Uterus (tissue), 4 donors: ENCODE results near the gene HIVEP3. TPM values are rescaled to one million over a fixed set of nuclear protein-coding genes. Genes with fewer than 3 reads are reported as not detected.

Source experiments
- DNase-seq, 2 donors: peaks; one replicate each; pipeline ENCODE4 v3.0.0-alpha.2; 2019 to 2020
- H3K27ac ChIP-seq, 2 donors: fragments of 200-600 bp; sonication (generic); 1 replicate in 1 of 2; 2 replicates in 1 of 2; pipeline ENCODE4 v1.5.1; 2016 to 2018
- H3K27me3 ChIP-seq, 2 donors: fragments of 200-600 bp; sonication (generic); one replicate each; pipeline ENCODE4 v1.5.1; 2018 to 2019; ENCODE audit warnings: control low read depth in 1 of 2
- H3K36me3 ChIP-seq, 2 donors: fragments of 200-600 bp; sonication (generic); one replicate each; pipeline ENCODE4 v1.5.1; 2019; ENCODE audit warnings: control low read depth in 1 of 2
- H3K4me1 ChIP-seq, 2 donors: fragments of 200-600 bp; sonication (generic); one replicate each; pipeline ENCODE4 v1.5.1; 2018 to 2019; ENCODE audit warnings: control low read depth in 1 of 2
- H3K4me3 ChIP-seq, 2 donors: fragments of 200-600 bp; sonication (generic); 1 replicate in 1 of 2; 2 replicates in 1 of 2; pipeline ENCODE4 v1.5.1; 2018 to 2019; ENCODE audit warnings: mild to moderate bottlenecking in 1 of 2
- H3K9me3 ChIP-seq, 2 donors: fragments of 200-600 bp; sonication (generic); one replicate each; pipeline ENCODE4 v1.5.1; 2019; ENCODE audit warnings: control low read depth in 1 of 2
- POLR2A ChIP-seq, 2 donors: fragments of 450-650 bp; IDR thresholded peaks; one replicate each; pipeline ENCODE4 v1.6.1; 2016; ENCODE audit warnings: antibody characterized with exemption in 2 of 2, mild to moderate bottlenecking in 1 of 2, moderate library complexity in 1 of 2
- intact Hi-C: fragments of 100-400 bp; cut with DNase I; formaldehyde crosslinking; loops from one replicate; pipeline ENCODE4 v1.15.1; 2023; ENCODE audit warnings: low total_unique reads
- total RNA-seq, 4 donors: library from RNA; depleted of rRNA in 3 of 4; stranded (reverse); fragments of >200 nt in 3 of 4; gene quantifications; one replicate each; pipeline versions ENCODE4 v1.1.0 to v1.2.4, GENCODE V29; 2014 to 2023
- TF ChIP-seq, protein P1 (sequence below), 4 experiments: fragments of 200-600 bp in 2 of 4; fragments of 450-650 bp in 2 of 4; sonication (generic) in 2 of 4; IDR thresholded peaks; one replicate each; pipeline ENCODE4 v1.5.1; 2016 to 2019; ENCODE audit warnings: antibody characterized with exemption in 4 of 4, mild to moderate bottlenecking in 2 of 4, moderate library complexity in 1 of 4
- donor health status: DM: yes; HTN: yes; CAD: no.

HIVEP3 gene
- total RNA-seq, 4 donors from 2014 or later: 0.51 to 7.6 (median 2.9) TPM

DNA sequence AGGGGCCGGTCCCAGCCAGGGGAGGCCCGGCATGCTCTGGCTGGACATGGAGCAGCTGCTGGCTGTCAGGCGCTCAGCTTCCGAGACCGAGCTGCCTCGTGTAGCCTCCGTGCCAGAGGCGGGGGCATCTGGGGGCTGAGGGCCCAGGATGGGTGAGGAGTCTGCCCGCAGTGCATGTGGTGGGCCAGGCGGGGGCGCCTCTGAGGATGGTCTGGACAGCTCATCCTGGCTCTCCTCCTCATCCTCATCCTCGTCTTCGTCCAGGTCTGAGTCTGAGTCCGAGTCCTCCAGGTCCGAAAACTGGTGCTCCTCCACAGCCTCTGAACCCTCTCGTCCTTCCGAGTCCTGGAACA lies 405.4 kb downstream of the HIVEP3 start:
- Histone ChIP-seq H3K36me3 (no peaks in the 10 kb centered on the region), H3K27me3 (no peaks in the 10 kb centered on the region), H3K9me3 (no peaks in the 10 kb centered on the region), H3K27ac (no peak overlapping the region), H3K4me3 (no peak overlapping the region), H3K4me1 (no peaks in the 10 kb centered on the region)
- intact Hi-C loops: no loop called here
- TF ChIP-seq, protein P1, sequence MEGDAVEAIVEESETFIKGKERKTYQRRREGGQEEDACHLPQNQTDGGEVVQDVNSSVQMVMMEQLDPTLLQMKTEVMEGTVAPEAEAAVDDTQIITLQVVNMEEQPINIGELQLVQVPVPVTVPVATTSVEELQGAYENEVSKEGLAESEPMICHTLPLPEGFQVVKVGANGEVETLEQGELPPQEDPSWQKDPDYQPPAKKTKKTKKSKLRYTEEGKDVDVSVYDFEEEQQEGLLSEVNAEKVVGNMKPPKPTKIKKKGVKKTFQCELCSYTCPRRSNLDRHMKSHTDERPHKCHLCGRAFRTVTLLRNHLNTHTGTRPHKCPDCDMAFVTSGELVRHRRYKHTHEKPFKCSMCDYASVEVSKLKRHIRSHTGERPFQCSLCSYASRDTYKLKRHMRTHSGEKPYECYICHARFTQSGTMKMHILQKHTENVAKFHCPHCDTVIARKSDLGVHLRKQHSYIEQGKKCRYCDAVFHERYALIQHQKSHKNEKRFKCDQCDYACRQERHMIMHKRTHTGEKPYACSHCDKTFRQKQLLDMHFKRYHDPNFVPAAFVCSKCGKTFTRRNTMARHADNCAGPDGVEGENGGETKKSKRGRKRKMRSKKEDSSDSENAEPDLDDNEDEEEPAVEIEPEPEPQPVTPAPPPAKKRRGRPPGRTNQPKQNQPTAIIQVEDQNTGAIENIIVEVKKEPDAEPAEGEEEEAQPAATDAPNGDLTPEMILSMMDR (IDR thresholded peaks at IDR 0.05): no peak
- no peak for TF ChIP-seq POLR2A (IDR thresholded peaks at IDR 0.05)
- no peak for DNase-seq

DNA sequence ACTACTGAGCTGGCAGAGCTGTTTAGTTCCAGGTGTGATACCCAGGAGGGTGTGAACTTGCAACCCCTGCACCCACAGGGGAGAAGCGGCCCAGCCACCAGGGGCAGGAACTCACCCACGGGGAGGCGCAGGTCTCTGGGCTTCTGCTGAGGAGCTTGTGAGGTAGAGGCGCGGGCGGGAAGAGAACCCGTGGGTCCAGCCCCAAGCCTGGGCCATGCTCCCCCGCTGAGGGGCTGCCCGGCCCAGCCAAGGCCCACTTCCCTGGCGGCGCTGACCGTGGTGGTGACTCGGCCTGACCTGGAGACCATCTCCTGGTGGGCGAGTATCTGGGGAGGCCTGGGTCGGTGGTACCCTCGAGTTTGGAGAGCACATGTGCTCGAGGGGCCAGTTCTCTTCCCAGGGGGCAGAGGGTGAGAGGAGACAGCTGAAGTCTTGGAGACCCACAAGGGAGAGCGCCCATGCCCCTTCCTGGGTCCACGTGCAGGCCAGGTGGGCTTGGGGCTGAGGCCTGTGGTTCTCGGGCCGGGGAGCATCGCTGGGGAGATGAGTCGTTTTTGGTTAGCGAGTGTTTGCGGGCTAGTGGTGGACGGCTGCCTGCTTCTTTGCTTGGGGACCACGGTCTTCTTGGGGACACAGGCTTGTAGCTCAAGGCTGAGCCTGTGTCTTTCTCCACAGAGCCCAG lies 405.9 kb downstream of the HIVEP3 start:
- H3K27ac ChIP-seq: no peak overlapping the region
- intact Hi-C loops: no loop called here
- H3K9me3 ChIP-seq: no peaks in the 10 kb centered on the region
- H3K4me1 ChIP-seq: no peaks in the 10 kb centered on the region
- no peak for DNase-seq
- no peaks in the 10 kb centered on the region for H3K36me3 ChIP-seq
- H3K27me3 ChIP-seq: no peaks in the 10 kb centered on the region
- TF ChIP-seq POLR2A (IDR thresholded peaks at IDR 0.05): no peak
- TF ChIP-seq, protein P1 (IDR thresholded peaks at IDR 0.05): no peak
- H3K4me3 ChIP-seq: no peak overlapping the region

DNA sequence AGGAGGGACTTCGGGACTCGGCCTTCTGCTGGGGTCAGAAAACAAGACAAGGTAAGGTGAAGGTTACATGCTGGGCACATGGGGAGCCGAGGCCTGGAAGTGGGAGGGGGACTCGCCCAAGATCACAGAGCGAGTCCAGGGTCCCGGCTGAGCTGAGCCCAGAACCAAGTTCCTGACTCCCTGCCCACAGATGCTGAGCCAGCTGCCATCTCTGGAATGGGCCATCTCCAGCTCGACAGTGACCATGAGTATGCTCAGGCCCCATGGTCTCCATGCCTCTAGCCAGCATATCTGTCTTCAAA lies 407.5 kb downstream of the HIVEP3 start:
- Histone ChIP-seq H3K36me3 (no peaks in the 10 kb centered on the region), H3K9me3 (no peaks in the 10 kb centered on the region)
- intact Hi-C loops: no loop called here

DNA sequence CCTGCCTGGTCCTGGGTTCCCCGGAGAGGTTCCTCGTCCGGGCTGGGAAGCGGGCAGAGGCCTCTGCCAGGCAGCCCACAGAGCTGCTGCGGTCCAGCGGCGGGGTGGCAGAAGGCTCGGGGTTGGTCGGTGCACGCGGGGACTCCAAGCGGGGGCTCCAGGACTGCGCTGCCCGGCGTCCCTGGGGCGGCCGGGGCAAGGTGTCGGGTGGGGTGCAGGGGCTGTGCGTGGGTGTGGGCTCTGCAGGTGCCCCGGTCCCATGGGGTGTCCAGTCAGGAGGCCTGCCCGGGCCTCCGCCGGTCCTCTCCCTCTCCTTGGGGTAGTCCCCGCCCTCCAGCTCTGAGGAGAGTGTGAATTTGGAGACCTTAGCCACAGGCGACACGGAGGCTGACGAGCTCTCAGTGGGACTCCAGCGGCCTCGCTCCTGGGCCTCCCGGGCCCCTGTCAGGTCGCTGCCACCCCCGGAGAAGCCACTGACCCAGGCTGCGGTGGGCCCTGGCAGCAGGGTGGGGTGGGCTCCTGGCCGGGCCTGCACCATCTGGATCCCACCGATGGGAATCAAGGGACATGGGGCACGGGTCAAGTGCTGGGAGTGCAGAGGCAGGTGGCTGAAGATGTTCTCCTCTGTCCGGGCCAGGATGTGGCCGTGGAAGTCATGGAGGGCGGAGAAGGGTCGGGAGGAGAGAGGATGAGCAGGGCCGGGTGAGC lies 408.0 kb downstream of the HIVEP3 start:
- no peak for DNase-seq
- TF ChIP-seq, protein P1 (IDR thresholded peaks at IDR 0.05): no peak
- no peak for TF ChIP-seq POLR2A (IDR thresholded peaks at IDR 0.05)
- intact Hi-C loops: no loop called here
- H3K27ac ChIP-seq: no peak overlapping the region
- no peaks in the 10 kb centered on the region for H3K36me3 ChIP-seq
- no peak overlapping the region for H3K4me3 ChIP-seq
- no peaks in the 10 kb centered on the region for H3K9me3 ChIP-seq
- H3K4me1 ChIP-seq: peaks cover 0 to 6% of the 10 kb centered on the region in 2 donors
- no peaks in the 10 kb centered on the region for H3K27me3 ChIP-seq

More for the DNA sequence above, 407.5 kb downstream of the HIVEP3 start:
- Histone ChIP-seq H3K27me3 (no peaks in the 10 kb centered on the region), H3K27ac (no peak overlapping the region), H3K4me1 (peaks cover 0 to 6% of the 10 kb centered on the region in 2 donors), H3K4me3 (no peak overlapping the region)
- no peak for DNase-seq
- TF ChIP-seq, protein P1 (IDR thresholded peaks at IDR 0.05): no peak
- TF ChIP-seq POLR2A (IDR thresholded peaks at IDR 0.05): no peak

- Histone ChIP-seq H3K27ac (no peak overlapping the region), H3K27me3 (no peaks in the 10 kb centered on the region), H3K4me1 (peaks cover 0 to 6% of the 10 kb centered on the region in 2 donors), H3K36me3 (no peaks in the 10 kb centered on the region), H3K4me3 (no peak overlapping the region), H3K9me3 (no peaks in the 10 kb centered on the region)
- TF ChIP-seq, protein P1 (IDR thresholded peaks at IDR 0.05): no peak
- no peak for TF ChIP-seq POLR2A (IDR thresholded peaks at IDR 0.05)
- no peak for DNase-seq
- intact Hi-C loops: no loop called here
Measured at GRCh38 chr1:41509270-41509671, 409.5 kb downstream of the HIVEP3 start.
